ENCODE measurements around the gene HP.
A peak's percentile ranks its signal among the peaks of the same experiment; 100 is the strongest.

HP gene

GRCh38 chr16:72108353-72109102 is 54.2 kb downstream of the HP start:
- H3K9ac ChIP-seq (ENCODE audit: low read depth, low read length, poor library complexity), result no peak overlapping the region
- H2BK12ac ChIP-seq (ENCODE audit: low read length), result no peak overlapping the region
- H2AFZ ChIP-seq (ENCODE audit: low read length), result no peak overlapping the region
- WGBS, 2 donors (ENCODE audit: extremely low coverage in 2 of 2, insufficient read length in 2 of 2, insufficient replicate concordance in 1 of 2), result no CpG with 5 or more reads among the region's 16 CpGs
- no peak overlapping the region for H4K91ac ChIP-seq (ENCODE audit: low read depth, low read length, poor library complexity)
- H3K36me3 ChIP-seq (replicated peaks in 1 of 2; ENCODE audit: control insufficient read depth in 2 of 2, insufficient read depth in 2 of 2, low read length in 2 of 2), result peaks cover 79 to 100% of the 10 kb centered on the region in 2 donors
- H2BK15ac ChIP-seq (ENCODE audit: low read length), result no peak overlapping the region
- no peaks in the 10 kb centered on the region for H3K9me3 ChIP-seq (replicated peaks in 1 of 2; ENCODE audit: control insufficient read depth in 2 of 2, insufficient read depth in 1 of 2, low read depth in 1 of 2, low read length in 2 of 2)
- no peaks in the 10 kb centered on the region for H3K79me1 ChIP-seq (ENCODE audit: low read depth, low read length)
- no peak overlapping the region for H3K14ac ChIP-seq (ENCODE audit: low read length)
- no peak overlapping the region for H2AK5ac ChIP-seq (ENCODE audit: low read depth, low read length)
- H3K27me3 ChIP-seq (ENCODE audit: control insufficient read depth in 3 of 3, insufficient read depth in 3 of 3, low read depth in 1 of 3, low read length in 3 of 3), result no peaks in the 10 kb centered on the region
- H3K4ac ChIP-seq (ENCODE audit: low read length), result no peak overlapping the region
- no peak overlapping the region for H3K23ac ChIP-seq (ENCODE audit: low read depth, low read length, poor library complexity)
- H3K27ac ChIP-seq (replicated peaks; ENCODE audit: low read length), result no peak overlapping the region
- H3K4me1 ChIP-seq (ENCODE audit: control insufficient read depth in 2 of 2, insufficient read depth in 1 of 2, low read depth in 1 of 2, low read length in 2 of 2), result peaks cover 1 to 4% of the 10 kb centered on the region in 2 donors
- no peak for DNase-seq (ENCODE audit: low spot score)
- H2BK5ac ChIP-seq (ENCODE audit: low read length), result no peak overlapping the region
- no peak overlapping the region for H2BK120ac ChIP-seq (ENCODE audit: low read depth, low read length)
- no peak overlapping the region for H3K4me3 ChIP-seq (ENCODE audit: low read length in 2 of 2)
- no peak overlapping the region for H3K18ac ChIP-seq (ENCODE audit: low read length)
- peak overlapping the region; percentile 49 for H4K8ac ChIP-seq (ENCODE audit: low read depth, low read length)
- H3K4me2 ChIP-seq (ENCODE audit: insufficient read depth, low read length, poor library complexity, severe bottlenecking), result no peak overlapping the region

GRCh38 chr16:72109300-72109699 is 55.0 kb downstream of the HP start:
- H3K36me3 ChIP-seq (replicated peaks in 1 of 2; ENCODE audit: control insufficient read depth in 2 of 2, insufficient read depth in 2 of 2, low read length in 2 of 2), result peaks cover 72 to 95% of the 10 kb centered on the region in 2 donors
- H3K27me3 ChIP-seq (ENCODE audit: control insufficient read depth in 3 of 3, insufficient read depth in 3 of 3, low read depth in 1 of 3, low read length in 3 of 3), result no peaks in the 10 kb centered on the region
- H3K27ac ChIP-seq (replicated peaks; ENCODE audit: low read length), result no peak overlapping the region
- H3K4me3 ChIP-seq (ENCODE audit: low read length in 2 of 2), result no peak overlapping the region
- H3K9ac ChIP-seq (ENCODE audit: low read depth, low read length, poor library complexity), result no peak overlapping the region
- no peak overlapping the region for H2AK5ac ChIP-seq (ENCODE audit: low read depth, low read length)
- no peak overlapping the region for H3K4me2 ChIP-seq (ENCODE audit: insufficient read depth, low read length, poor library complexity, severe bottlenecking)
- no peak overlapping the region for H2BK5ac ChIP-seq (ENCODE audit: low read length)
- H4K8ac ChIP-seq (ENCODE audit: low read depth, low read length), result no peak overlapping the region
- no peak overlapping the region for H3K23ac ChIP-seq (ENCODE audit: low read depth, low read length, poor library complexity)
- no peak overlapping the region for H4K91ac ChIP-seq (ENCODE audit: low read depth, low read length, poor library complexity)
- no peak overlapping the region for H3K4ac ChIP-seq (ENCODE audit: low read length)
- H3K79me1 ChIP-seq (ENCODE audit: low read depth, low read length), result no peaks in the 10 kb centered on the region
- no peak overlapping the region for H2BK12ac ChIP-seq (ENCODE audit: low read length)
- H2BK120ac ChIP-seq (ENCODE audit: low read depth, low read length), result no peak overlapping the region
- no peak overlapping the region for H3K14ac ChIP-seq (ENCODE audit: low read length)
- no peak overlapping the region for H2BK15ac ChIP-seq (ENCODE audit: low read length)
- peaks cover 1 to 4% of the 10 kb centered on the region in 2 donors for H3K4me1 ChIP-seq (ENCODE audit: control insufficient read depth in 2 of 2, insufficient read depth in 1 of 2, low read depth in 1 of 2, low read length in 2 of 2)
- WGBS, 2 donors (ENCODE audit: extremely low coverage in 2 of 2, insufficient read length in 2 of 2, insufficient replicate concordance in 1 of 2), result no CpG with 5 or more reads among the region's 12 CpGs
- no peak for DNase-seq (ENCODE audit: low spot score)
- H3K9me3 ChIP-seq (replicated peaks in 1 of 2; ENCODE audit: control insufficient read depth in 2 of 2, insufficient read depth in 1 of 2, low read depth in 1 of 2, low read length in 2 of 2), result no peaks in the 10 kb centered on the region
- H3K18ac ChIP-seq (ENCODE audit: low read length), result no peak overlapping the region
- H2AFZ ChIP-seq (ENCODE audit: low read length), result no peak overlapping the region

DNA sequence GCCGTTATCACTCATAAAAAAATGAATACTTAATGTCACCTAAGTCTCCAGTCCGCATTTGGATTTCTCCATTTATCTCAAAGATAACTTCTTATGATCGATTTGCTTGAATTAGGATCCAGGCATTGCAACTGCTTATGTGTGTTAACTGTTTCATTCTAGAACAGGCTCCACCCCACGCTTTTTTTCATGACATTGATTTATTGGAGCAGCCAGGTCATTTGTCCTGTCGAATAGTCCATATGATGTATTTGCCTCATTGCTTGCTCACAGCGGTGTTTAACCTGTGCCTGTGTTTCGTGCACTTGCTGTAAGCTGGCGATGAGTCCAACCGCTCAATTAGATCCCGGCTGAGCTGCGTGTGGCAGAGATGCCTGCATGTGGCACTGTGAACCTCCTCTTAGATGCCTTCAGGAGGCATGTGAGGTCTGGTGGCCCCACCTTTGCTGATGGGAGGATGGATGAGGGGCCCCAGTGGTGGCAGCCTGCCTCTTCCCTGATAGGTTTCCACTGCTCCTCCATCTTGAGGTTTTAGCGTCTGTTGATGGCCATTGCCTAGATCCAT is 55.7 kb downstream of the HP start:
- H2BK5ac ChIP-seq (ENCODE audit: low read length), result no peak overlapping the region
- H3K79me1 ChIP-seq (ENCODE audit: low read depth, low read length), result no peaks in the 10 kb centered on the region
- H2BK12ac ChIP-seq (ENCODE audit: low read length), result no peak overlapping the region
- peaks cover 64 to 88% of the 10 kb centered on the region in 2 donors for H3K36me3 ChIP-seq (replicated peaks in 1 of 2; ENCODE audit: control insufficient read depth in 2 of 2, insufficient read depth in 2 of 2, low read length in 2 of 2)
- WGBS, 2 donors (ENCODE audit: extremely low coverage in 2 of 2, insufficient read length in 2 of 2, insufficient replicate concordance in 1 of 2), result no CpG with 5 or more reads among the region's 12 CpGs
- no peak overlapping the region for H3K14ac ChIP-seq (ENCODE audit: low read length)
- H3K4ac ChIP-seq (ENCODE audit: low read length), result no peak overlapping the region
- no peak overlapping the region for H2AK5ac ChIP-seq (ENCODE audit: low read depth, low read length)
- no peak overlapping the region for H3K9ac ChIP-seq (ENCODE audit: low read depth, low read length, poor library complexity)
- H3K18ac ChIP-seq (ENCODE audit: low read length), result no peak overlapping the region
- no peak overlapping the region for H2BK120ac ChIP-seq (ENCODE audit: low read depth, low read length)
- H2AFZ ChIP-seq (ENCODE audit: low read length), result no peak overlapping the region
- peaks cover 1 to 4% of the 10 kb centered on the region in 2 donors for H3K4me1 ChIP-seq (ENCODE audit: control insufficient read depth in 2 of 2, insufficient read depth in 1 of 2, low read depth in 1 of 2, low read length in 2 of 2)
- no peak overlapping the region for H3K4me2 ChIP-seq (ENCODE audit: insufficient read depth, low read length, poor library complexity, severe bottlenecking)
- H3K23ac ChIP-seq (ENCODE audit: low read depth, low read length, poor library complexity), result no peak overlapping the region
- peaks cover 0 to 5% of the 10 kb centered on the region in 2 donors for H3K9me3 ChIP-seq (replicated peaks in 1 of 2; ENCODE audit: control insufficient read depth in 2 of 2, insufficient read depth in 1 of 2, low read depth in 1 of 2, low read length in 2 of 2)
- no peak overlapping the region for H4K91ac ChIP-seq (ENCODE audit: low read depth, low read length, poor library complexity)
- H3K27ac ChIP-seq (replicated peaks; ENCODE audit: low read length), result no peak overlapping the region
- H3K4me3 ChIP-seq (ENCODE audit: low read length in 2 of 2), result no peak overlapping the region
- no peaks in the 10 kb centered on the region for H3K27me3 ChIP-seq (ENCODE audit: control insufficient read depth in 3 of 3, insufficient read depth in 3 of 3, low read depth in 1 of 3, low read length in 3 of 3)
- H4K8ac ChIP-seq (ENCODE audit: low read depth, low read length), result no peak overlapping the region
- H2BK15ac ChIP-seq (ENCODE audit: low read length), result no peak overlapping the region
- no peak for DNase-seq (ENCODE audit: low spot score)

Data from neuronal stem cell (in vitro differentiated cells).